HG03469 (cell line): ENCODE measurements around the gene SNAI3.

ENCODE experiments used
- ATAC-seq: cut with Tn5 transposase; IDR thresholded peaks from one replicate; pipeline ENCODE4 v1.9.1; 2021; ENCODE audit warnings: mild to moderate bottlenecking, moderate library complexity, moderate number of reproducible peaks; ENCODE audit not compliant: unreplicated experiment

The SNAI3 gene

DNA sequence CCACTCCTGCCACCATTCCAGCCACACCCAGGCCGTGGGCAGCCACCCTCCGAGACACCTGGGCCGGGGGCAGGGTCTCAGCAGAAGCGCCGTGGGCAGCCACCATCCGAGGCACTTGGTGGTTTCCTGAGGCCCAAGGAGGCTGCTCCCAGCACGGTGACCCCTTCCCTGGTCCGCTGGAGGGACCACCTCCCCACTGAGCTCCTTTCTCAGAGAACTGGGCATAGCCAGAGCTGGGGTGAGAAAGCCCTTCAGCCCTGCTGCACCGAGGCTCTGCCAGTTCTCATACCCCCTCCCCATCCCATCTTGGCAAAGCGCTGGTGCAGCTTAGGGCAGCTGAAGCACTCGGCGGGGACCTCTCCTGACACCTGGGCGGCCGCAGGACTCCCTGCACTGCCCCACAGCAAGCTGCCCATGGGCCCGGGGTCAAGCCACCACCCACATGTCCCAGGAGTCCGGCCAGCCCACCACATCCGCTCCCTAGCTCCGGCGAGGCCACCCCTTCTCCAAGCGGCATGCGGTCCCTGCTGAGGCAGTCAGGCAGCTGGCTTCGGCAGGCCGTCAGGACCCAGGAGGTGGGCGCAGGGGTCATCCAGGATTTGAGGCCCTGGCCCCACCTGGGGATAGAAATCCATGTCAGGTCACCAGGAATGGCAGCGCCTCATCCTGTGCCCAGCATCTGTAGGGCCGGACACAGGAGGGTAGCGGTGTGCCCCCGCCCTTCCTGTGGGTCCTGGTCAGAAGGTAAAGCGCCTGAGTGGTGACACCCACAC lies 34.1 kb downstream of the SNAI3 start:
- ATAC-seq = no peak

DNA sequence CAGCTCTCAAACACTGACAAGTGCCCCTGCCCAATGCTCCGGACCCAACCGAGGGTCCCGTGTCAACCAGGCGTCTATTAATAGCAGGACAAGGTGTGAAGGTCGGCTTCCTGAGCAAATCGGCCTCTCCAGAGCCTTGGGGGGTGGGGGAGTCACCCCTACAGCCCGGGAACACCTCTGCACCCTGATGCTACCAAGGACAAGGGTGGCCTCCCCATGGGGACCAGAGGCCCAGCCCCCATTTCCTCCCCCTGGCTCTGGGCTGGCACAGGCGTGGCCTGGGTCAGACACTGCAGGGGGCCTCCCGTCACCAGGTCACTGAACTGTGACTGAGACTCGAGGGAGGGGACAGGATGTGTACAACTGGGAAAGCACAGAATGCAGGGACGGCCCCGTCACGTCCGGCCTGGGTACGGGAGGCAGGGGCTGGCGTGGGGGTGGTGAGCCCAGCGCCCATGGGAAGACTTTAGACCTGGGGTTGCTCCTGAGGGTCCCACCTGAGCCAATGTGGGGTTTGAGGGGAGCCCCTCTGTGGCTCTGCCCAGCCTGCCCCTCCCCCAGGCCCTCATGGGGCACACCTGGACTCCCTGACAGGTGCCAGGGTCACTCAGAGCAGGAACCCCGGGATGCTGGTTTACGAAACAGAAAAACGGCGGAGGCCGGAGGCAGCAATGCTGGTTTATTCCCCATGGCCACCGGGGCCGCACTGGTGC lies 34.9 kb downstream of the SNAI3 start:
- peak; percentile 50 for ATAC-seq

DNA sequence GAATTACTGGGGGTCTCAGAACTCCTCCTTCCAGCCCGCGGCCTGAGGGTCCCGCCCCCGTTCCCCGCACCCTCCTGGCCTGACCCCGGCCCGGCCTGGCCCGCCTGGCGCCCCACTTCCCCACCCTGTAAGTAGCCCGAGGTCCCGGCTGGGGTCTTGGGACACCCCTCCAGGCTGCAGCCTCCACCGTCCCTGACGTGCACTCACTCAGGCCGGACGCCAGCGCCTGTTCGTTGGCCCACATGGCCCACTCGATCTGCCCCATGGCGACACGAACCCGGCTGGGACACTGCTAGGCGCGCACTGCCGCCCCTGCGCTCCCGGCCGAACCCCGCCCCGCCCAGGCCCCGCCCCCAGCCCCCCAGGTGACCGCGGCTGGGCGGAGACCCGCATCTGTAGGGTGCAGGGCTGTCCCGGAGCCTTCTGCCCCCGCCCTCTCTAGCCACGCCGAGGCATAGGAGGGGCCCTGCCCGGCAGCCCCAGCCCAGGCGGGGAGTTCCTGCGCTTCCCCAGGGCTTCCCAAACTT lies 35.5 kb downstream of the SNAI3 start, which contains the start of gene CYBA:
Gene CYBA (minus strand): TSS at position 305 of the 527 bp plus-strand sequence. CDS start 40 bp downstream, at position 265.
- peak; percentile 28 for ATAC-seq

DNA sequence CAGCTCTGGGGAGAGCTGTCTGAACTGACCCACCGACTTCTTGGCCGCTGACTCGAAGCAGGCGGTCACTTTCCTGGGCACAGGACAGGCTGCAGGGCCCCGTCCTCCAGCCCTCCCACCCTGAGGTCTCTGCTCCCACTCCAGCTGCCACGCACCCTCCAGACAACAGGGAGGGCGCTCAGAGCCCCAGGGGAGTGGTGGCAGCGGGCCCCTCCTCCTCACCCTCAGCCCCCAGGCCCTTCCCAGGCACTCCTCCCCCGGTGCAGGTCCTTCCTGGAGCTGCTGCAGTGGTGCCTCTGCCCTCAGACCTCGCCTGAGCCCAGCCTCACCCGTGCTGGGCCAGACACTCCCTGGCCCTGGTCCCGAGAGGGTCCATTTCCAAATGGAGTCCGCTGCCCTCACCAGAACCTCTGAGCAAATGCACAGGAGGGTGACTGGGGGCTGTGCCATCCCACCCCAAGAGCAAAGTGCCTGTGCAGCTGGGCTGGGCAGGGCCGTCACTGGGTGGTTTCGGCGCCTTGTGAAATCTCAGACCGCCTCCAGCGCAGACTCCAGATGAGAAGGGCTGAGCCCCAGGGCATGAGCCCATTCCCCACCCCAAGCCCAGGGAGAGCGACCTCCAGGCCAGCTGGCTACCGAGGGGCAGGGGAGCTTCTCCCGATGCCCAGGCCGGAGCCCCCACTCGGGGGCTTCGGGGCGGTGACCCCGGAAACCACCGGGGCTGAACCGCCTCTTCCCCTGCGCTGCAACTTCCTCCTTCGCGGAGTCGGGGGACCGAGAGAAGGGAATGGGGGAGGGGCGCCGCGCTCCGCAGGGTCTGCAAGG lies 36.2 kb downstream of the SNAI3 start:
- no peak for ATAC-seq

DNA sequence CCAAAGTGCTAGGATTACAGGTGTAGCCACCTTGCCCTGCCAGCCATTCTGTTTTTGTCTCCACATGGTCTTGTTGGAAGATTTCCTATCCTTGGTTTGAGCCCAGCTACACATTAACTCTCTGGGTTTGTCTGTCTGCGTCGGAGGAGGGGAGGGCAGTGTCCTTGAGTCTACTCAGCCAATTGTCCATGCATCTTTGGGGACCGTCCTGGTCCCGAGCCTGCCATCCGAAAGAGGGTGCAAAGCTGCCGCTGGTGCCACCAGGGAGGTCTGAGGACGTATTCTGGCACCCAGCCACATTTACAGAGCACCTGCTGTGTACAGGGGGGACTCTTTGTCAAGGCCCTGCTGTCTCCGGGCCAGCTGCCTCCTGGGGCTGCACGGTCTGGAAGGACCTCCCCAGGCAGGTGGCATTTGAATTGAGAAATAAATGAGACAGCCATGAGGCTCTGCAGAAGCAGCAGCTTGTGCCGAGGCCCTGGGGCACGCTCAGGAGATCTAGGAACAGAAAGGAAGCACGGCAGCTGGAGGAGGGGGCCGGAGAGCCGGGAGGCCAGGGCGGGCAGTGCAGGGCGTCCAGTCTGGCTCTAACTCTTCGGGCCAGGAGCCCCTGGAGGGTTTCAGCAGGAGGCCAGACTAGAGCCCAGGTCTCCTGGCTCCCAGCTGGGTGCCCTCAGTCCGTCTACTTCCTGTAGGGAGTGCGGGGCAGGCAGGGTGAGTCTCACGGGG lies 36.9 kb downstream of the SNAI3 start:
- no peak for ATAC-seq

DNA sequence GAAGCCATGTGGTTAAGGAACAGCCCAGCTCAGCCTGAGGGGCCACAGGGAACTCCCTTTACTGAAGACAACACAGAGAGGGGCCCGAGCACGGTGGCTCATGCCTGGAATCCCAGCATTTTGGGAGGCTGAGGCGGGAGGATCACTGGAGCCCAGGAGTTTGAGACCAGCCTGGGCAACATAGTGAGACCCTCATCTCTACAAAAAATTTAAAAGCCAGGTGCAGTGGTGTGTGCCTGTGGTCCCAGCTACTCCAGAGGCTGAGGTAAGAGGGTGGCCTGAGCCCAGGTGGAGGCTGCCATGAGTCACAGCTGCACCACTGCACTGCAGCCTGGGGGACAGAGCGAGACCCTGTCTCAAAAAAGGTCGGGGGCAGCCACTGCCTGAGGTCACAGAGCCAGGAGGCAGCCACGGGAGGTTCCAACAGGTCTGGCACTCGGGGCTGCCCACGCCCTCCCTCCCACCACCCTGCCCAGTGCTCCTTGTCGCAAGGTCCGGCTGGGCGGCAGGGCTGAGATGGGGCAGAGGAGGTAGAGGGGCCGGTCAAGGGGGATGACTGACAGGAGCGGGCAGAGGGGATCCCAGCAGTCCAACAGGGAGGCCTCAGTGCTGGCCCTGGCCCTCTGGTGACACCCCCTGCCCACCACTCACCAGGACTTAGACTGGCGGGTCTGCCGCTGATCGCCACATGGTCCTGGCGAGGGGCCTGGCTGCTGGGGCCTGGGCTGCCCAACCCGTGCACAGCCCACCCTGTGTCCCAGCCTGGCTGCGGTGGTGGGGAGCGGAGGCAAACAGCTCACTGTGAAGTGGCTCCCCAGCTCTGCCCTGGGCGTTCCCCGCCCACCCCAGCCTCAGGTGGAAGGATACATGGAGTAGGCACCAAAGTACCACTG lies 38.9 kb downstream of the SNAI3 start:
- ATAC-seq = no peak

DNA sequence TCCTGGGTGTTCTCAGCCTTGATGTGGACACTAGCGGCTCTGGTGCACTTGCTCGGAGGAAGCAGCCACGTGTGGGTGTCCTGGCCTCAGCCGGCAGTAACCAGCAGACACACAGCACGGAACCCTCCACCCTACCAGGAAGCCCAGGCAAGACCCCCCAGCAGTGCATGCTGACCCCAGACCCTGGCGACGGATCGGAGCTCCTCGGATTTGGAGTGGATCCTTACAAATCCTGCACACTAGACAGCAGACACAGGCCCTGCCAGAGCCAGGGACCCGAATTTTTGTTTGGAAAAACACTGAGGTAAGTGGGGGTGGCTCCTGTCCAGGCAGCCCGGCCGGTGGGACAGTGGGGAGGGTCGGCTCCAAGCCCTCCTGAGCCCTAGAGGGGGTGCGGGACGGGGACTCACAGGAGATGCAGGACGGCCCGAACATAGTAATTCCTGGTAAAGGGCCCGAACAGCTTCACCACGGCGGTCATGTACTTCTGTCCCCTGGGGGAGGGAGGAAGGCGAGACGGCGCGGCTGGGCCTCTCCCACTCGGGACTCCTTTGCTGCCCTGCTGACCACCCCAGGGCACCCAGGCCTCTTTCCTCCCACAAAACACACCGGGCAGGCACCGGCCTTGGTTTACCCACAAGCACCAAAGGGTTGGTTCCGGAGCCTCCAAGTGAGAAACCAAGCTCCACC lies 39.8 kb downstream of the SNAI3 start:
- ATAC-seq = no peak

DNA sequence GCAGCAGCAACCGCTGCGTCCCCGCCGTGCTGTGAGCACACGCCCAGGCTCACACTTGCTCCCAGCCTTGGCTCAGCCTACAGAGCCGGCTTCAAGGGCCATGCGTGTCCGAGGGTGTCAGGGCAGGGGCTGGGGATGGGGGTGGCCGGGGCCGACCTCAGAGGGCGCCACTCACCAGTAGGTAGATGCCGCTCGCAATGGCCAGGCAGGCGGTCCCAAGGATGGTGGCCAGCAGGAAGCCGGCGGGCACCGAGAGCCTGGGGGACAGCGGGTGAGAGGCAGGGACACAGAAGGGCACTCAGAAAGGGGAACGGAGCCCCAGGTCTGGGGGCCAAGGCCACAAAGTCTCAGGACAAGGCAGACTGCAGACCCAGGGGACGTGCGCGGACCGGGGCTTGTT lies 40.4 kb downstream of the SNAI3 start:
- ATAC-seq = no peak

DNA sequence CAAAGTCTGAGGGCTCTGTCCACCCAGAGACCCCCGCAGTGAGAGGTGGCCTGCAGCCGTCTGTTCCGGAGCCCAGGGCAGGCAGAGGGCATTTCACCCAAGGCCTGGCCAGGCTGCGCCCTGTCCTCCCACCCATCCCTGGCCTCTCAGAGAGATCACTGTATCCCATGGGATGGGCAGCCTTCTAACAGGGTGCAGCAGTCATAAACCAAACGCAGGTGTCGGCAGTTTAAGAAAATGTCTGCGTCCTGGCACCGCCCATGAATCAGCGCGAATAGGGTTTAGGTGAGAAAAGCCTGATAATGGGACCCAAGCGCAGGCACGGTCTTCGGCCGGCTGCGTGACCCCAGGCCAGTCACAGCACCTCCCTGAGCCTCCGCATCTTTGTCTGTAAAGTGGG lies 40.9 kb downstream of the SNAI3 start:
- ATAC-seq = no peak

DNA sequence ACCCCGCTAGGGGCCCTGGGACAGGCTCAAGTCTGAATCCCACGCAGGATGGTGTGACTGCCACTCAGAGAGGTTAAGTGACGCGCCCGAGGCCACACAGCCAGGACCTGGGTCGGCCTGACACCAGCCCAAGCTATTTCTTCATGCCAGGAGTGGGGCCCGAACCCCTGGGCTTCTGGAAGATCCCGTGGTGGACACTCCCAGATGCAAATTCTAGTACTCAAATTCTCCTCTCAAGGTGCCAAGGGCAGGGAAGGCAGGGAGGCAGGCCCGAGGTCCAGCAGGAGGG lies 42.7 kb downstream of the SNAI3 start:
- no peak for ATAC-seq

DNA sequence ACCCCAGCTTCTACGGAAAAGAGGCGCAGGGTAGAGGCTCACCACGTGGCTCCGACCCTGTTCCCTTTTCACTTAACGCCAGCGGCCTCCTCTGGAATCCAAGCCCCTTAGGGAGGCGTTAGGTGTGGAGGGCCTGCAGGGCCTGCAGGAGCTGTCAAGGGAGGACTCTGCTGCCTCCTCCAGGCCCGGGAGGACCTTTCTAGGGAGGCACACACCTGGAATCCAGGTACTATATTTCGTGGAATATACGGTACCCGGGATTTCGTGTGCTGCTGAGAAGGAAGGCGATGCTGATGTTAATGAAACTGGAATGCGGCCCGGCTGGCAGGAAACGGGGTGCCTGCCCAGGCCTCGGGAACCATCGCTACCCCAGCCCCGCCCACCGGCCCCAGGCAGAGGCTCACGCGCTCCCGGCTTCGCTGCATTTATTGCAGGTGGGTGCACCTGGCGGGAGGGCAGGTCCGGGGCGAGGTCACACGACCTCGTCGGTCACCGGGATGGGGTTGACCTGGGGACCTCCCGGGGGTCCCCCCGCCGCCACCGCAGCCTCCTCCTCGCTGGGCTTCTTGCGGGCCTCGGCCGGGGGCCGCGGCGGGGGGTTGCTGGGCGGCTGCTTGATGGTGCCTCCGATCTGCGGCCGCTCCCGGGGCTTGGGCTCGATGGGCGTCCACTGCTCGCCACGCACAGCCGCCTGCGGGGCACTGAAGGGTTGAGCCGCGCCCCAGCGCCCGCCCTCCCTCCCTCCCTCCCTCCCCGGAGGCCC lies 43.2 kb downstream of the SNAI3 start:
- no peak for ATAC-seq

DNA sequence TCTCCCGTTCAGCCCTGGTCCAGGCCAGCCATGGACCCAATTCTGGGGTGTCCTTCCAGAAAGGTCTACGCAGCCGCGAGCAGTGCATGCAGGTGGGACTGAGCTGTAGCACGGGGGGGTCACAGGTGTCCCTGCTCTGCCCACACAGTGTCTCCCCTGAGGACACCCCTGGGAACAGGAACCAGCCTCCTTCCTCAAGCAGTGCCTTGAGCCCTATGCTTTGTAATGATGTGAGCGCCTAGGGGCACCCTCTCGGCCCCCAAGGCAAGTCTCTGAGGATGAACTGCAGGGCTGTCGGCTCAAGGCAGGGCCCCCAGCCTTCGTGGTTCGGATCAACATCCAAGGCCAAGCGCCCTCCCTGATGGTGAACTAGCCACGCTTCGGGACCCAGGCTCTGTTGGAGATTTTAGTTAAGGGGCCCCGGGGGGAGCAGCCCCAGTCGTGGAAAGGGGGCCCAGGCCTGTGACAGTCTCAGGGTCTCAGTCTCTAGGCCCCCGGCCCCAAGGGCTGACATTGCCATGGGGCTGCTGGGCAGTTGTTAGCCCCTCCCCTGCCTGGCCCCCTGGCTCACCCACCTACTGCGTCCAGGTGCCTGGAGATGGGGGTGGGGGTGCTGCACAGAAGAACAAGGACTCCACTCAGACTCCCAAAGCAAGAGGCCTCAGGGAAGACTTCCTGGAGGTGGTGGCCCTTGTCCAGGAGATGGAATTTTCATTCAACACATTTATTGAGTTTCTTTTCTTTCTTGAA lies 45.6 kb downstream of the SNAI3 start:
- ATAC-seq = no peak

DNA sequence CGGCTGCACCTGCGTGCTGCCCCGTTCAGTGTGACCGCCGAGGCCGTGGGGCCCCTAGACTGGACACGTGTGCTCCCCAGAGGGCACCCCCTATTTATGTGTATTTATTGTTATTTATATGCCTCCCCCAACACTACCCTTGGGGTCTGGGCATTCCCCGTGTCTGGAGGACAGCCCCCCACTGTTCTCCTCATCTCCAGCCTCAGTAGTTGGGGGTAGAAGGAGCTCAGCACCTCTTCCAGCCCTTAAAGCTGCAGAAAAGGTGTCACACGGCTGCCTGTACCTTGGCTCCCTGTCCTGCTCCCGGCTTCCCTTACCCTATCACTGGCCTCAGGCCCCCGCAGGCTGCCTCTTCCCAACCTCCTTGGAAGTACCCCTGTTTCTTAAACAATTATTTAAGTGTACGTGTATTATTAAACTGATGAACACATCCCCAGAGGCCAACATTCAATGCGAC lies 46.2 kb downstream of the SNAI3 start:
- no peak for ATAC-seq

DNA sequence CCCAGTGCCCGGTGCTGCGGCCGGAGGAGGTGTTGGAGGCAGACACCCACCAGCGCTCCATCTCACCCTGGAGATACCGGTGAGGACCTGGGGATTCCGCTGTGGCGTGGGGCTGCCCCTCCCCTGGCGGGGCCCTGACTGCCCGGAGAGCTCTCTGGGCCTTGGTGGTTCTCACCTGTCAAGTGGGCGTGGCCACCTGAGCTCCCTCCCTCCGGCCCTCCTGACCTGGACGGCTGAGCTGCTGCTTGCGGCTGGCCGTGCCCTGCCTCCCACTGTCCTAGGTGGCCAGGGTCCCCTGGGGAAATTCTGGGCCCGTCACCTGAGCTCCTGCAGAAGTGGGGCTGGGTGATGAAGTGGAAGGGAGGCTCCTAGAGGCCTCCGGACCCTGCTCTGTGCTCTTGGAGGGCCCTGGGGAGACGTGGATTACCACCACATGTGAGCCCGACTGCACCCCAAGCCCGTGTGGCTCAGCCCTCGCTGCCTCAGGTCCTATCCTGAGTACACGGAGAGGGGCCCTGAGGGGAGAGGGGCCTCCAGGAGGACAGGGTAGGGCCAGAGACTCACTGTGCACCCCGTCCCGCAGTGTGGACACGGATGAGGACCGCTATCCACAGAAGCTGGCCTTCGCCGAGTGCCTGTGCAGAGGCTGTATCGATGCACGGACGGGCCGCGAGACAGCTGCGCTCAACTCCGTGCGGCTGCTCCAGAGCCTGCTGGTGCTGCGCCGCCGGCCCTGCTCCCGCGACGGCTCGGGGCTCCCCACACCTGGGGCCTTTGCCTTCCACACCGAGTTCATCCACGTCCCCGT lies 46.9 kb downstream of the SNAI3 start:
- no peak for ATAC-seq

DNA sequence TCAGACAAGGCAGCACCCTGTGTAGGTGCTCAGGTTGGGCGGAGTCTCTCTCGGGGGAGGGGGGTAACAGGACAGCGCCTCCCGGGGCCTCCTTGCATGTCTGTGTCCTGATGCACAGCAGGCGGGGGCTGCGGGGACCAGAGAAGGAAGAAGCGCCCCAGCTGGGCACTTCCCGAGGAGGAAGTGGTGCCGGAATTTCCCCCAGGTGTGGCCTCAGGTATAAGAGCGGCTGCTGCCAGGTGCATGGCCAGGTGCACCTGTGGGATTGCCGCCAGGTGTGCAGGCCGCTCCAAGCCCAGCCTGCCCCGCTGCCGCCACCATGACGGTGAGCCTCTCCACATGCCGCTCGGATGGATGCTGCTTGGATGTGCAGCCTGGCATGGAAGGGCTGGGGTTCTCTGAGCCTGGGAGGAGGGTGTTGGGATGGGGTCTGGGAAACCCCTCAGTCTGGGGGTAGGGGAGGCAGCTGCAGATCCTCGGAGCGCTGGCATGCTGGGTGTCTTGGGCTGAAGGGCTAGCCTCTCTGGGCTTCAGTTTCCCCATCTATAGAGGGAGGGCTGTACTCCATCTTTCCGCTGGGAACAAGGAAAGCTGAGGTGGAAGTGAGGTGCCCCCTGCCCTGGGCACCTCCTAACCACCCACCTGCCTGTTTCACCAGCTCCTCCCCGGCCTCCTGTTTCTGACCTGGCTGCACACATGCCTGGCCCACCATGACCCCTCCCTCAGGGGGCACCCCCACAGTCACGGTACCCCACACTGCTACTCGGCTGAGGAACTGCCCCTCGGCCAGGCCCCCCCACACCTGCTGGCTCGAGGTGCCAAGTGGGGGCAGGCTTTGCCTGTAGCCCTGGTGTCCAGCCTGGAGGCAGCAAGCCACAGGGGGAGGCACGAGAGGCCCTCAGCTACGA lies 47.7 kb downstream of the SNAI3 start, which contains the start of gene IL17C:
Gene IL17C (plus strand): TSS at position 250 of the 908 bp plus-strand sequence. CDS start 70 bp downstream, at position 320.
- ATAC-seq = no peak
